Lower leg skin (tissue), 3 donors: Measurements from ENCODE around the gene CDH13.

Experiments
- POLR2A ChIP-seq, 2 donors: fragments of 450-650 bp; IDR thresholded peaks; one replicate each; pipeline ENCODE4 v1.6.1; 2016 to 2017; ENCODE audit warnings: antibody characterized with exemption in 2 of 2, mild to moderate bottlenecking in 1 of 2, moderate library complexity in 1 of 2
- TF ChIP-seq, protein P1 (sequence below), 3 donors: fragments of 450-650 bp; IDR thresholded peaks; one replicate each; pipeline ENCODE4 v1.5.1; 2016; ENCODE audit warnings: antibody characterized with exemption in 3 of 3, mild to moderate bottlenecking in 3 of 3, moderate library complexity in 2 of 3

DNA sequence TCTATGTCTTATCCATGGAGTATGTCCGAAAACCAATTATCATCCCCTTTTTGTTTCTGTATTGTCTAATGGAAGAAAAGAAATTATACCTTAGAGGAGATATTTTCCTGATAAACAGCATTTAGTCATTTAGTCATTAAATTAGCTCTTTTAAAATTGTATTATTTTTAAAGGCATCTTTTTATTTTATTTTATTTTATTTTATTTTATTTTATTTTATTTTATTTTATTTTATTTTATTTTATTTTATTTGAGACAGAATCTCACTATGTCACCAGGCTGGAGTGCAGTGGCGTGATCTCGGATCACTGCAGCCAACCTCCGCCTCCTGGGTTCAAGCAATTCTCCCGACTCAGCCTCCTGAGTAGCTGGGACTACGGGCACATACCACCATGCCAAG is 559.1 kb downstream of the CDH13 start:
- TF ChIP-seq, protein P1, sequence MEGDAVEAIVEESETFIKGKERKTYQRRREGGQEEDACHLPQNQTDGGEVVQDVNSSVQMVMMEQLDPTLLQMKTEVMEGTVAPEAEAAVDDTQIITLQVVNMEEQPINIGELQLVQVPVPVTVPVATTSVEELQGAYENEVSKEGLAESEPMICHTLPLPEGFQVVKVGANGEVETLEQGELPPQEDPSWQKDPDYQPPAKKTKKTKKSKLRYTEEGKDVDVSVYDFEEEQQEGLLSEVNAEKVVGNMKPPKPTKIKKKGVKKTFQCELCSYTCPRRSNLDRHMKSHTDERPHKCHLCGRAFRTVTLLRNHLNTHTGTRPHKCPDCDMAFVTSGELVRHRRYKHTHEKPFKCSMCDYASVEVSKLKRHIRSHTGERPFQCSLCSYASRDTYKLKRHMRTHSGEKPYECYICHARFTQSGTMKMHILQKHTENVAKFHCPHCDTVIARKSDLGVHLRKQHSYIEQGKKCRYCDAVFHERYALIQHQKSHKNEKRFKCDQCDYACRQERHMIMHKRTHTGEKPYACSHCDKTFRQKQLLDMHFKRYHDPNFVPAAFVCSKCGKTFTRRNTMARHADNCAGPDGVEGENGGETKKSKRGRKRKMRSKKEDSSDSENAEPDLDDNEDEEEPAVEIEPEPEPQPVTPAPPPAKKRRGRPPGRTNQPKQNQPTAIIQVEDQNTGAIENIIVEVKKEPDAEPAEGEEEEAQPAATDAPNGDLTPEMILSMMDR (IDR thresholded peaks at IDR 0.05): no peak
- TF ChIP-seq POLR2A (IDR thresholded peaks at IDR 0.05): no peak
